ENCODE data around the gene AAK1. TPM values are rescaled to one million over a fixed set of nuclear protein-coding genes. Genes with fewer than 3 reads are reported as not detected.

The AAK1 gene
- total and polyA plus RNA-seq, 2 experiments from 2014 or later = 39.0 to 52.4 TPM

- TF ChIP-seq ZNF462 (CRISPR knock-in tag; IDR thresholded peaks at IDR 0.05) (no peak), ZNF331 (CRISPR knock-in tag; IDR thresholded peaks at IDR 0.05; ENCODE audit: low read depth) (no peak), ETS1 (IDR thresholded peaks at IDR 0.05) (no peak), EZH2 (IDR thresholded peaks at IDR 0.05; ENCODE audit: low read depth, unreplicated experiment) (no peak), ZNF114 (CRISPR knock-in tag; IDR thresholded peaks at IDR 0.05) (no peak), STAT1 (IDR thresholded peaks at IDR 0.05; ENCODE audit: unreplicated experiment) (no peak), EZH2phosphoT487 (IDR thresholded peaks at IDR 0.05; ENCODE audit: unreplicated experiment) (no peak)
- TF ChIP-seq, protein P1, sequence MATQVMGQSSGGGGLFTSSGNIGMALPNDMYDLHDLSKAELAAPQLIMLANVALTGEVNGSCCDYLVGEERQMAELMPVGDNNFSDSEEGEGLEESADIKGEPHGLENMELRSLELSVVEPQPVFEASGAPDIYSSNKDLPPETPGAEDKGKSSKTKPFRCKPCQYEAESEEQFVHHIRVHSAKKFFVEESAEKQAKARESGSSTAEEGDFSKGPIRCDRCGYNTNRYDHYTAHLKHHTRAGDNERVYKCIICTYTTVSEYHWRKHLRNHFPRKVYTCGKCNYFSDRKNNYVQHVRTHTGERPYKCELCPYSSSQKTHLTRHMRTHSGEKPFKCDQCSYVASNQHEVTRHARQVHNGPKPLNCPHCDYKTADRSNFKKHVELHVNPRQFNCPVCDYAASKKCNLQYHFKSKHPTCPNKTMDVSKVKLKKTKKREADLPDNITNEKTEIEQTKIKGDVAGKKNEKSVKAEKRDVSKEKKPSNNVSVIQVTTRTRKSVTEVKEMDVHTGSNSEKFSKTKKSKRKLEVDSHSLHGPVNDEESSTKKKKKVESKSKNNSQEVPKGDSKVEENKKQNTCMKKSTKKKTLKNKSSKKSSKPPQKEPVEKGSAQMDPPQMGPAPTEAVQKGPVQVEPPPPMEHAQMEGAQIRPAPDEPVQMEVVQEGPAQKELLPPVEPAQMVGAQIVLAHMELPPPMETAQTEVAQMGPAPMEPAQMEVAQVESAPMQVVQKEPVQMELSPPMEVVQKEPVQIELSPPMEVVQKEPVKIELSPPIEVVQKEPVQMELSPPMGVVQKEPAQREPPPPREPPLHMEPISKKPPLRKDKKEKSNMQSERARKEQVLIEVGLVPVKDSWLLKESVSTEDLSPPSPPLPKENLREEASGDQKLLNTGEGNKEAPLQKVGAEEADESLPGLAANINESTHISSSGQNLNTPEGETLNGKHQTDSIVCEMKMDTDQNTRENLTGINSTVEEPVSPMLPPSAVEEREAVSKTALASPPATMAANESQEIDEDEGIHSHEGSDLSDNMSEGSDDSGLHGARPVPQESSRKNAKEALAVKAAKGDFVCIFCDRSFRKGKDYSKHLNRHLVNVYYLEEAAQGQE (IDR thresholded peaks at IDR 0.05; ENCODE audit: unreplicated experiment) = no peak
These were observed 25.2 kb downstream of the AAK1 start (continued) for GRCh38 chr2:69618362-69618761.

Measured in GM23338 (cell line).